HCT116 (cell line): Measurements from ENCODE around the gene ZNF341. TPM values are rescaled to one million over a fixed set of nuclear protein-coding genes. Genes with fewer than 3 reads are reported as not detected.

Experiments
- ATAC-seq: fragments of 200-7000 bp; cut with Tn5 transposase; 2 replicates; pipeline ENCODE4 v1.9.1; 2020; ENCODE audit warnings: mild to moderate bottlenecking, moderate library complexity
- BruUV-seq: library from RNA; stranded (reverse); fragments of 400-500 nt; replicated peaks from 2 replicates; lab custom pipeline; 2021; lab: Mats Ljungman, UMichigan
- CTCF ChIA-PET: fragments of 300-600 bp; sonication (Branson Sonifier 250); formaldehyde crosslinking; loops from one replicate; lab custom pipeline; 2021; ENCODE audit warnings: antibody characterized with exemption; lab: Charles Lee
- POLR2A ChIA-PET: fragments of 300-600, 350-600 bp; sonication (Branson Sonifier 250); formaldehyde crosslinking; loops from one replicate; lab custom pipeline; 2021; ENCODE audit warnings: antibody characterized with exemption; lab: Charles Lee
- RAD21 ChIA-PET, 2 experiments: fragments of 300-600 bp; sonication (Branson Sonifier 250); formaldehyde crosslinking; loops; one replicate each; lab custom pipeline; 2023; ENCODE audit warnings: low total read pairs in 2 of 2; ENCODE audit not compliant: uncharacterized antibody in 2 of 2, unreplicated experiment in 2 of 2, low non-redundant PET in 1 of 2; lab: Charles Lee
- DNase-seq: peaks from one replicate; pipeline ENCODE4 v3.0.0-alpha.2; 2010; ENCODE audit warnings: low read depth, low spot score
- H2AFZ ChIP-seq: fragments of 200-600 bp; shearing (Covaris generic), sonication (generic); 2 replicates; pipeline ENCODE4 v1.6.1; 2017; ENCODE audit warnings: low read depth, mixed run types, mixed read lengths, antibody characterized with exemption, low read length; ENCODE audit not compliant: poor library complexity, severe bottlenecking
- H3K27ac ChIP-seq: 2 replicates; pipeline ENCODE4 v1.5.1; 2012; ENCODE audit warnings: low read depth, low read length
- H3K27me3 ChIP-seq: fragments of 200-600 bp; sonication (generic); 2 replicates; pipeline ENCODE4 v1.6.1; 2016; ENCODE audit warnings: mixed run types, low read length, mixed read lengths; ENCODE audit not compliant: insufficient read depth
- H3K36me3 ChIP-seq, 2 experiments: fragments of 200-500 bp in 1 of 2; fragments of 200-600 bp in 1 of 2; sonication (Bioruptor generic) in 1 of 2; sonication (generic) in 1 of 2; 2 replicates each; pipeline versions ENCODE4 v1.5.1 to v1.6.1; 2014 to 2016; ENCODE audit warnings: low read length in 2 of 2, inconsistent platforms in 1 of 2, mixed read lengths in 1 of 2, mixed run types in 1 of 2; ENCODE audit not compliant: insufficient read depth in 2 of 2, control insufficient read depth in 1 of 2
- H3K4me1 ChIP-seq, 2 experiments: fragments of 200-600 bp in 1 of 2; sonication (generic) in 1 of 2; 2 replicates each; pipeline versions ENCODE4 v1.5.1 to v1.6.1; 2012 to 2017; ENCODE audit warnings: low read length in 2 of 2, inconsistent platforms in 1 of 2, mild to moderate bottlenecking in 1 of 2, mixed read lengths in 1 of 2, mixed run types in 1 of 2, moderate library complexity in 1 of 2; ENCODE audit not compliant: insufficient read depth in 2 of 2, control insufficient read depth in 1 of 2
- H3K4me2 ChIP-seq: fragments of 200-600 bp; sonication (generic); 2 replicates; pipeline ENCODE4 v1.6.1; 2017; ENCODE audit warnings: mixed run types, low read length, mixed read lengths
- H3K4me3 ChIP-seq, 2 experiments: fragments of 200-600 bp in 1 of 2; sonication (generic) in 1 of 2; replicated peaks in 1 of 2; 2 replicates each; pipeline ENCODE4 v1.5.1; 2011 to 2016; ENCODE audit warnings: low read length in 2 of 2, control low read depth in 1 of 2, low read depth in 1 of 2, mild to moderate bottlenecking in 1 of 2, mixed read lengths in 1 of 2, mixed run types in 1 of 2
- H3K79me2 ChIP-seq: fragments of 200-600 bp; sonication (generic); 2 replicates; pipeline ENCODE4 v1.6.1; 2017; ENCODE audit warnings: mild to moderate bottlenecking, mixed run types, low read length, moderate library complexity, mixed read lengths; ENCODE audit not compliant: insufficient read depth
- H3K9ac ChIP-seq: fragments of 200-600 bp; sonication (generic); 2 replicates; pipeline ENCODE4 v1.6.1; 2016; ENCODE audit warnings: low read length, mixed read lengths
- H3K9me2 ChIP-seq: fragments of 200-600 bp; sonication (generic), shearing (Covaris generic); 2 replicates; pipeline ENCODE4 v1.6.1; 2017; ENCODE audit warnings: mixed run types, mild to moderate bottlenecking, moderate library complexity; ENCODE audit not compliant: insufficient read depth
- H3K9me3 ChIP-seq, 2 experiments: fragments of 200-500 bp in 1 of 2; fragments of 200-600 bp in 1 of 2; sonication (Bioruptor generic) in 1 of 2; sonication (generic) in 1 of 2; 2 replicates each; pipeline ENCODE4 v1.6.1; 2014 to 2017; ENCODE audit warnings: low read length in 2 of 2, mixed read lengths in 2 of 2, inconsistent platforms in 1 of 2, low read depth in 1 of 2, mild to moderate bottlenecking in 1 of 2, mixed run types in 1 of 2, moderate library complexity in 1 of 2; ENCODE audit not compliant: control insufficient read depth in 1 of 2, insufficient read depth in 1 of 2
- H4K20me1 ChIP-seq: fragments of 200-600 bp; sonication (generic), shearing (Covaris generic); 2 replicates; pipeline ENCODE4 v1.6.1; 2017; ENCODE audit warnings: mixed run types, mild to moderate bottlenecking, moderate library complexity; ENCODE audit not compliant: insufficient read depth
- ATF3 ChIP-seq: IDR thresholded peaks from 2 replicates; pipeline ENCODE4 v1.6.1; 2012
- CTCF ChIP-seq, 3 experiments: fragments of 200-600 bp in 1 of 3; sonication (generic) in 1 of 3; IDR thresholded peaks in 2 of 3; conservative IDR thresholded peaks in 1 of 3; 2 replicates each; pipeline ENCODE4 v1.5.1; 2012 to 2017; ENCODE audit warnings: low read depth in 2 of 3, low read length in 2 of 3, antibody characterized with exemption in 1 of 3, borderline replicate concordance in 1 of 3, control low read depth in 1 of 3, mild to moderate bottlenecking in 1 of 3, mixed read lengths in 1 of 3, mixed run types in 1 of 3, moderate library complexity in 1 of 3; ENCODE audit not compliant: insufficient read depth in 1 of 3
- EGR1 ChIP-seq: IDR thresholded peaks from 2 replicates; pipeline ENCODE4 v1.6.1; 2012; ENCODE audit warnings: low read depth
- EZH2 ChIP-seq: fragments of 200-600 bp; sonication (generic); IDR thresholded peaks from 2 replicates; pipeline ENCODE4 v1.6.1; 2017; ENCODE audit warnings: antibody characterized with exemption, mixed run types
- EZH2phosphoT487 ChIP-seq: fragments of 200-600 bp; IDR thresholded peaks from 2 replicates; pipeline ENCODE4 v1.6.1; 2018; ENCODE audit warnings: antibody characterized with exemption, borderline replicate concordance
- FOSL1 ChIP-seq: IDR thresholded peaks from 2 replicates; pipeline ENCODE4 v1.6.1; 2012; ENCODE audit warnings: low read depth
- POLR2A ChIP-seq: IDR thresholded peaks from 2 replicates; pipeline ENCODE4 v1.7.0; 2011; ENCODE audit warnings: borderline replicate concordance; ENCODE audit not compliant: insufficient read depth, insufficient read length; ENCODE audit errors: extremely low read depth
- POLR2AphosphoS5 ChIP-seq: IDR thresholded peaks from 2 replicates; pipeline ENCODE4 v1.6.1; 2011; ENCODE audit warnings: mild to moderate bottlenecking, low read depth, low read length, moderate library complexity
- REST ChIP-seq: IDR thresholded peaks from 2 replicates; pipeline ENCODE4 v1.6.1; 2012; ENCODE audit warnings: low read depth
- TCF7L2 ChIP-seq: IDR thresholded peaks from 2 replicates; pipeline ENCODE4 v1.7.0; 2011; ENCODE audit warnings: borderline replicate concordance, inconsistent platforms; ENCODE audit not compliant: insufficient read depth, insufficient read length; ENCODE audit errors: extremely low read depth
- ZFX ChIP-seq: fragments of 450-650 bp; IDR thresholded peaks from 2 replicates; pipeline ENCODE4 v1.6.1; 2017
- ZNF274 ChIP-seq: fragments of 200-500 bp; sonication (Bioruptor generic); IDR thresholded peaks from 2 replicates; pipeline ENCODE4 v1.6.1; 2014; ENCODE audit warnings: mild to moderate bottlenecking, low read depth, low read length, inconsistent platforms
- intact Hi-C: fragments of 100-400 bp; cut with micrococcal nuclease; formaldehyde crosslinking; loops from 2 replicates; pipeline ENCODE4 v1.10.0; 2022
- total RNA-seq: library from RNA; stranded (reverse); gene quantifications from one replicate; pipeline ENCODE4 v1.2.1, GENCODE V29; 2021; ENCODE audit not compliant: unreplicated experiment

ZNF341 gene
- total RNA-seq, 1 experiment from 2014 or later, result 4.9 TPM

GRCh38 chr20:33744181-33744580 is 12.4 kb downstream of the ZNF341 start:
- no peaks in the 10 kb centered on the region for H3K9me2 ChIP-seq
- DNase-seq (no peak), ATAC-seq (no peak)
- intact Hi-C loops, result no loop called here
- TF ChIP-seq TCF7L2, result no peak
- no peak for TF ChIP-seq EGR1
- TF ChIP-seq POLR2A, result no peak
- TF ChIP-seq CTCF (IDR thresholded peaks at IDR 0.05 in 2 of 3, conservative IDR thresholded peaks at IDR 0.05 in 1 of 3; ENCODE audit: borderline replicate concordance in 1 of 3, insufficient read depth in 1 of 3, low read depth in 2 of 3, low read length in 2 of 3), result no peak
- TF ChIP-seq EZH2phosphoT487, result no peak
- TF ChIP-seq ZNF274, result no peak
- ChIA-PET POLR2A (no interaction called here), RAD21 (no interaction called here), CTCF (no interaction called here)
- no peaks in the 10 kb centered on the region; a peak in 1 of 4 replicates for H3K36me3 ChIP-seq
- H3K4me3 ChIP-seq, result no peak overlapping the region
- H3K9me3 ChIP-seq, result no peaks in the 10 kb centered on the region
- no peaks in the 10 kb centered on the region for H3K4me1 ChIP-seq
- H3K79me2 ChIP-seq, result no peaks in the 10 kb centered on the region
- no peak overlapping the region for H3K27ac ChIP-seq
- no peak overlapping the region for H2AFZ ChIP-seq
- H3K27me3 ChIP-seq, result no peaks in the 10 kb centered on the region
- no peaks in the 10 kb centered on the region for H4K20me1 ChIP-seq
- H3K4me2 ChIP-seq, result no peak overlapping the region
- no peak overlapping the region for H3K9ac ChIP-seq
- no TSS peak for BruUV-seq

GRCh38 chr20:33744773-33745385 is 13.1 kb downstream of the ZNF341 start:
- Histone ChIP-seq H3K27me3 (no peaks in the 10 kb centered on the region), H3K36me3 (no peaks in the 10 kb centered on the region; a peak in 1 of 4 replicates), H3K9me3 (no peaks in the 10 kb centered on the region), H4K20me1 (no peaks in the 10 kb centered on the region), H3K4me2 (no peak overlapping the region), H2AFZ (no peak overlapping the region), H3K27ac (no peak overlapping the region), H3K4me1 (no peaks in the 10 kb centered on the region), H3K9me2 (no peaks in the 10 kb centered on the region), H3K9ac (no peak overlapping the region), H3K79me2 (no peaks in the 10 kb centered on the region), H3K4me3 (no peak overlapping the region)
- intact Hi-C loops, result no loop called here
- no peak for DNase-seq
- POLR2A ChIA-PET, result no interaction called here
- no TSS peak for BruUV-seq
- CTCF ChIA-PET, result no interaction called here
- RAD21 ChIA-PET, result no interaction called here
- ATAC-seq, result no peak
- TF ChIP-seq REST (no peak), CTCF (IDR thresholded peaks at IDR 0.05 in 2 of 3, conservative IDR thresholded peaks at IDR 0.05 in 1 of 3; ENCODE audit: borderline replicate concordance in 1 of 3, insufficient read depth in 1 of 3, low read depth in 2 of 3, low read length in 2 of 3) (no peak), FOSL1 (no peak), POLR2AphosphoS5 (no peak), ATF3 (no peak), ZFX (no peak), EZH2 (no peak), POLR2A (no peak)
